Hepatocyte (in vitro differentiated cells): Measurements from ENCODE around the gene WDR59.

Experiments
- EZH2 ChIP-seq: fragments of 200-600 bp; sonication (generic); IDR thresholded peaks from 2 replicates; pipeline ENCODE4 v1.6.1; 2016; ENCODE audit warnings: antibody characterized with exemption, mild to moderate bottlenecking, borderline replicate concordance
- EZH2phosphoT487 ChIP-seq: fragments of 200-600 bp; sonication (generic); IDR thresholded peaks from one replicate; pipeline ENCODE4 v1.6.1; 2018; ENCODE audit warnings: antibody characterized with exemption, mild to moderate bottlenecking, low read depth, moderate library complexity; ENCODE audit not compliant: unreplicated experiment, severe bottlenecking
- TF ChIP-seq, protein P1 (sequence below): fragments of 200-600 bp; sonication (generic); IDR thresholded peaks from 2 replicates; pipeline ENCODE4 v1.5.1; 2016; ENCODE audit warnings: antibody characterized with exemption, mild to moderate bottlenecking; ENCODE audit not compliant: poor library complexity

DNA sequence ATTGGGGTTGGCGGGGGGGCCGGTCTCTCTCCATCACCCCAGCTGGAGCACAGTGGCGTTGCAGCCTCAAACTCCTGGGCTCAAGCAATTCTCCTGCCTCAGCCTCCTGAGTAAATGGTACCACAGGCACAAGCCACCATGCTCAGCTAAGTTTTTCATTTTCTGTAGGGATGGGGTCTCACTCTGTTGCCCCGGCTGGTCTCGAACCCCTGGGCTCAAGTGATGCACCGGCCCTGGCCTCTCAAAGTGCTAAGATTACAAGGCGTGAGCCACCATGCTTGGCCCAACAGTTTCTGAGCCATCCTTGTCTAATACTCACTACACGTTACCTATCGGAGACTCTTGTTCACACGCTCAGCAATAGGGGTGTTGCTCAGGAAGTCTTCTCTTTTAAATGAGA is 11.6 kb downstream of the WDR59 start:
- TF ChIP-seq, protein P1, sequence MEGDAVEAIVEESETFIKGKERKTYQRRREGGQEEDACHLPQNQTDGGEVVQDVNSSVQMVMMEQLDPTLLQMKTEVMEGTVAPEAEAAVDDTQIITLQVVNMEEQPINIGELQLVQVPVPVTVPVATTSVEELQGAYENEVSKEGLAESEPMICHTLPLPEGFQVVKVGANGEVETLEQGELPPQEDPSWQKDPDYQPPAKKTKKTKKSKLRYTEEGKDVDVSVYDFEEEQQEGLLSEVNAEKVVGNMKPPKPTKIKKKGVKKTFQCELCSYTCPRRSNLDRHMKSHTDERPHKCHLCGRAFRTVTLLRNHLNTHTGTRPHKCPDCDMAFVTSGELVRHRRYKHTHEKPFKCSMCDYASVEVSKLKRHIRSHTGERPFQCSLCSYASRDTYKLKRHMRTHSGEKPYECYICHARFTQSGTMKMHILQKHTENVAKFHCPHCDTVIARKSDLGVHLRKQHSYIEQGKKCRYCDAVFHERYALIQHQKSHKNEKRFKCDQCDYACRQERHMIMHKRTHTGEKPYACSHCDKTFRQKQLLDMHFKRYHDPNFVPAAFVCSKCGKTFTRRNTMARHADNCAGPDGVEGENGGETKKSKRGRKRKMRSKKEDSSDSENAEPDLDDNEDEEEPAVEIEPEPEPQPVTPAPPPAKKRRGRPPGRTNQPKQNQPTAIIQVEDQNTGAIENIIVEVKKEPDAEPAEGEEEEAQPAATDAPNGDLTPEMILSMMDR, result no peak
- TF ChIP-seq EZH2 (no peak), EZH2phosphoT487 (no peak)
